ENCODE results near the gene MAST2.

The MAST2 gene

DNA sequence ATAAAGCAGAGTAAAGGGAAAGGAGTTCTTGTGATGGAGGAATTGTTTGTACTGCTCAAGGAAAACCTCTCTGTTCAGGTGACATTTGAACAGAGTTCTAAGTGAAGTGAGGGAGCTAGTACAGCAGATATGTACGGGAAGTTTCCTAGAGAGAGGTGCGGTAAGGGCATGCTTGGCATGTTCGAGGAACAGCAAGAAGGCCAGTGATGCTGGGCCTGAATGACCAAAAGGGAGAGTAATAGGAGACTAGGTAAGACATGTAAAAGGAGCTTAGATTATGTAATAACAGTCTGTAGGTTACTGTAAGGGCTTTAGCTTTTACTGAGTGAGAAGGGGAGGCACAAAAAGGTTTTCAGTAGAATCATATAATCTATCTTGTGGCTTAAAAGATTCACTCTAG, 265.1 kb downstream of the MAST2 start:
- ATAC-seq (replicated peaks; ENCODE audit: extremely low read depth, poor library complexity, severe bottlenecking) = no peak
- H3K27me3 Mint-ChIP-seq = no peaks in the 10 kb centered on the region
- peaks cover 9% of the 10 kb centered on the region for H3K4me1 Mint-ChIP-seq
- no peak overlapping the region for H3K27ac Mint-ChIP-seq (ENCODE audit: low read depth)
- H3K36me3 Mint-ChIP-seq (ENCODE audit: insufficient read depth) = peaks cover 2% of the 10 kb centered on the region
- no peak for DNase-seq (ENCODE audit: low spot score in 2 of 2)
- H3K4me3 Mint-ChIP-seq = no peak overlapping the region
- no peaks in the 10 kb centered on the region for H3K9me3 Mint-ChIP-seq

DNA sequence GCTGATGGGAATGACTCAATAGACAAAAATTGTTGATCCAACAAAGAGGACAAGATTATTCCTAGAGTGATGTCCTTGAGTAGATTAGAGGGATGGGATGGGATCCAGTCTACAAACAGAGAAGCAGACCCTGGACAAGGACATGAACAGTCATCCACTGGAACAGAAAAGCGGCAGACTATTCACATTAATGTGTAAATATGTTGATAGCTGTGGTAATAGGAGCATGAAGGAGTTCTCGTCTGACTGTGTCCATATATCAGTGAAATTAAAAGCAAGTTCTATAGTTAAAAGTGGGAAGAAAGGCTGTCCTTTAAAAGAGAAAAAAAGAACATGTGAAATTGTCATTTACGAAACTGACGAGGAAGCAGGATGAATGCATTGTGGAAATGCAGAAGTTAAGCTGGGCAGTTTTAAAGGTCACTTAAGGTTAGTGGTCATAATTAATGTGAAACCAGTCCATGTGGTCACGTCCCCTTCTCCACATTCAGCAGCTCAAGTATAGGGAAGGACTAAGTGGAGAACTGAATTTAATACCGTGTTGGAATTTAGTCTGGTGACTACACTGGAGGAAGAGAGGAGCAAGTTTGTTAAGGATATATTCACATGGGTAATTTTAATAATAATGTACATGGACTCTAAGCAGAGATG, 266.9 kb downstream of the MAST2 start:
- no peak for DNase-seq (ENCODE audit: low spot score in 2 of 2)
- Mint-ChIP-seq H3K27ac (ENCODE audit: low read depth) (no peak overlapping the region), H3K36me3 (ENCODE audit: insufficient read depth) (peaks cover 2% of the 10 kb centered on the region), H3K4me3 (no peak overlapping the region), H3K27me3 (no peaks in the 10 kb centered on the region), H3K4me1 (peaks cover 4% of the 10 kb centered on the region), H3K9me3 (no peaks in the 10 kb centered on the region)
- ATAC-seq (replicated peaks; ENCODE audit: extremely low read depth, poor library complexity, severe bottlenecking) = no peak

DNA sequence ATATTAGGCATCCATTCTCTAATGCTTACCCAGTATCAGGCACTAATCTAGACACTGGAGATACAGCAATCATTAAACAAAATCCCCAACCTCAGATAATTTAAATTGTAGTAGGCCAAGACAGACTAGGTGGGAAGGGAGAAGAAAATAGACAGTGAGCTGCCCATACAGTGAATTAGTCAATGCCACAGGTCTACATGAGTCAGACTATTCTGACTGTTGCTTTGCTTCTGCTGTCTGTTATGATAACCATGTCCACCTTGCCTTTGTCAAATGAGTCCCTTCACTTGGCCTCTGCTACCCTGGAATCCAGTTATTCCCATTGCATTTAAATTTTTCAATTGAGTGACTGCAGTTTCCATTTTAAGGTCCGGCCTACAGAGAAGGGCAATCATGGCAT, 269.6 kb downstream of the MAST2 start:
- Mint-ChIP-seq H3K27ac (ENCODE audit: low read depth) (no peak overlapping the region), H3K4me3 (no peak overlapping the region), H3K36me3 (ENCODE audit: insufficient read depth) (peaks cover 3% of the 10 kb centered on the region), H3K9me3 (no peaks in the 10 kb centered on the region), H3K27me3 (no peaks in the 10 kb centered on the region), H3K4me1 (no peaks in the 10 kb centered on the region)
- DNase-seq (ENCODE audit: low spot score in 2 of 2) = no peak
- ATAC-seq (replicated peaks; ENCODE audit: extremely low read depth, poor library complexity, severe bottlenecking) = no peak

DNA sequence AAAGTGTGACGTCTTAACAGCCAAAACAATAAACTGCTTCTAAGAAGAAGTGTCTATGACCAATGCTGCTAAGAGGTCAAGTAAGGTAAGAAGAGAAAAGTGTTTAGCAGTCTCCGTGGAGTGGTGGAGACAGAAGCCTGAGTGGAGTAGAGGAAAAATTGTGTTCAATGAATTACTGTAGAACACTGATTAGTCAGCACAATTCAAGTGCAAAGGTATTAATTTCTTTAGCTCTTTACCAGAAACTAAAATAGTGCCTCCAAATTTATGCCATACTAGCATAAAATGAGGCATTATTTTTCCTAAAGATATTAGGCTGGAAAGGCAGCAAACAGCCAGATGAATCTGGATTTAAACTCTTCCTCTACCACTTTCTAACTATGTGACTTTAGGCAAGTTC, 272.9 kb downstream of the MAST2 start:
- H3K4me3 Mint-ChIP-seq = no peak overlapping the region
- no peaks in the 10 kb centered on the region for H3K27me3 Mint-ChIP-seq
- no peaks in the 10 kb centered on the region for H3K4me1 Mint-ChIP-seq
- DNase-seq (ENCODE audit: low spot score in 2 of 2) (no peak), ATAC-seq (replicated peaks; ENCODE audit: extremely low read depth, poor library complexity, severe bottlenecking) (no peak)
- H3K27ac Mint-ChIP-seq (ENCODE audit: low read depth) = no peak overlapping the region
- H3K36me3 Mint-ChIP-seq (ENCODE audit: insufficient read depth) = peaks cover 3% of the 10 kb centered on the region
- H3K9me3 Mint-ChIP-seq = no peaks in the 10 kb centered on the region

DNA sequence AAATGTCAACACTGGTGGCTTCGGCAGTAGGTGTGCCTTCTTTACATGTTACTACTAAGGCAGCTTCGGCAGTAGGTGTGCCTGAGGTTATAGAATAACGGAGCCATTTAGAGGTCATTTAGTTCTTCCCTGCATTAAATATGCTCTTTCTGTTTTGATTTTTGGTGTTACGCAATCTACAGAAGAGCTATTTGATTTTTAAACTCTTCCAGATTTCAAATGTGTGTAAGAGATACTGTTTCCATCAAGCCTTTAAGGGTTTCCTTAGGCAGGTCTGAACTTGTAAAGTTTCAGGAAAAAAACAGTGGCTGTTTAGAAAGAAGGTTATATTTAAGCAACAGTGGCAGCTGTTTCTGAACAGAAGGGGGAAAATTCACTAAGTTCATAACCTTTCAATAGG, 274.2 kb downstream of the MAST2 start:
- Mint-ChIP-seq H3K4me3 (no peak overlapping the region), H3K9me3 (no peaks in the 10 kb centered on the region), H3K27ac (ENCODE audit: low read depth) (no peak overlapping the region), H3K27me3 (no peaks in the 10 kb centered on the region), H3K4me1 (no peaks in the 10 kb centered on the region), H3K36me3 (ENCODE audit: insufficient read depth) (peaks cover 1% of the 10 kb centered on the region)
- ATAC-seq (replicated peaks; ENCODE audit: extremely low read depth, poor library complexity, severe bottlenecking) (no peak), DNase-seq (ENCODE audit: low spot score in 2 of 2) (no peak)

DNA sequence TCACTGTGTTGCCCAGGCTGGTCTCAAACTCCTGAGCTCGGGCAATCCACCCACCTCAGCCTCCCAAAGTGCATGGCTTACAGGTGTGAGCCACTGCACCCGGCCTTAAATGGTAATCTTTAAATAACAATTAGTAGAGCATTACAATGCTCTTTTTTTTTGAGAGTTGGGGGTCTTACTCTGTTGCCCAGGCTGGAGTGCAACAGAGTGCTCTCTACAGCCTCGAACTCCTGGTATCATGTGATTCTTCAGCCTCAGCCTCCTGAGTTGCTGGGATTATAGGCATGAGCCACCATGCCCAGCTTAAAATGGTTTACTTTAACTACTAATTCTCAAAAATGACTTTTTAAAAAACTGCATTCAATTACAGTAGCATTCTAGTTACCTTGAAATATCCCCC, 276.8 kb downstream of the MAST2 start:
- no peaks in the 10 kb centered on the region for H3K9me3 Mint-ChIP-seq
- no peaks in the 10 kb centered on the region for H3K4me1 Mint-ChIP-seq
- no peak overlapping the region for H3K4me3 Mint-ChIP-seq
- H3K27me3 Mint-ChIP-seq = no peaks in the 10 kb centered on the region
- peaks cover 1% of the 10 kb centered on the region for H3K36me3 Mint-ChIP-seq (ENCODE audit: insufficient read depth)
- DNase-seq (ENCODE audit: low spot score in 2 of 2) (no peak), ATAC-seq (replicated peaks; ENCODE audit: extremely low read depth, poor library complexity, severe bottlenecking) (no peak)
- H3K27ac Mint-ChIP-seq (ENCODE audit: low read depth) = no peak overlapping the region

DNA sequence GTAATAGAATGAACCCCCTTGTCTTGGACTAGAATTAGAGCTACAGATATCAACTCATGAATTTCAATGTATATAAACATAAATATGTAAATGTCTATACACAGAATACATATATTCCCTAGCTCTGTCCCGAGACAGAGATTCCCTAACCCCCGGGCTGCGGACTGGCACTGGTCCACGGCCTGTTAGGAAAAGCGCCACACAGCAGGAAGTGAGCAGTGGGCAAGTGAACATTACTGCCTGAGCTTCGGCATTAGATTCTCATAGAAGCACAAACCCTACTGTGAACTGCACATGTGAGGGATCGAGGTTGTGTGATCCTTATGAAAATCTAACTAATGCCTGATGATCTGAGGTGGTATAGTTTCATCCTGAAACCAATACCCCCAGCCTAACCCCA, 277.8 kb downstream of the MAST2 start:
- no peak for ATAC-seq (replicated peaks; ENCODE audit: extremely low read depth, poor library complexity, severe bottlenecking)

DNA sequence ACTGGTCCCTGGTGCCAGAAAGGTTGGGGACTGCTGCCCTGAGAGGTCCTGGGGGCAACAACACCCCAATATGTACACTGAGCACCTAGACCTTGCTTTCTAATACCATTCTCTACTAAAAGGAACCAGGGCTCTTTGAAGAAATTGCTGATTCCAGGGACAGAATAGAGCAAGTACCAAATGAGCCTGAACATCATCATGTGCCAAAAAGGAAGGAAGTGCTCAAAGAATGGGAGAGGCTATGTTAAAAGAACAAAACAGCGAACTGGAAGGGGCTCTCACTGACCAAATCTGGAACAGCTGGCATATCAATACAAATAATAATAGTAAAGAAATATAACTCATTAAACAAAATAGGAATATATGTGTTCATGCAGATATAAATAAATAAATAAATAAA, 278.2 kb downstream of the MAST2 start:
- Mint-ChIP-seq H3K4me1 (no peaks in the 10 kb centered on the region), H3K36me3 (ENCODE audit: insufficient read depth) (peaks cover 1% of the 10 kb centered on the region), H3K27me3 (no peaks in the 10 kb centered on the region), H3K9me3 (no peaks in the 10 kb centered on the region), H3K4me3 (no peak overlapping the region), H3K27ac (ENCODE audit: low read depth) (no peak overlapping the region)
- DNase-seq (ENCODE audit: low spot score in 2 of 2) (no peak), ATAC-seq (replicated peaks; ENCODE audit: extremely low read depth, poor library complexity, severe bottlenecking) (no peak)

More for the DNA sequence above, 277.8 kb downstream of the MAST2 start:
- Mint-ChIP-seq H3K4me3 (no peak overlapping the region), H3K27ac (ENCODE audit: low read depth) (no peak overlapping the region), H3K9me3 (no peaks in the 10 kb centered on the region), H3K4me1 (no peaks in the 10 kb centered on the region), H3K27me3 (no peaks in the 10 kb centered on the region), H3K36me3 (ENCODE audit: insufficient read depth) (peaks cover 1% of the 10 kb centered on the region)
- DNase-seq (ENCODE audit: low spot score in 2 of 2) = no peak

DNA sequence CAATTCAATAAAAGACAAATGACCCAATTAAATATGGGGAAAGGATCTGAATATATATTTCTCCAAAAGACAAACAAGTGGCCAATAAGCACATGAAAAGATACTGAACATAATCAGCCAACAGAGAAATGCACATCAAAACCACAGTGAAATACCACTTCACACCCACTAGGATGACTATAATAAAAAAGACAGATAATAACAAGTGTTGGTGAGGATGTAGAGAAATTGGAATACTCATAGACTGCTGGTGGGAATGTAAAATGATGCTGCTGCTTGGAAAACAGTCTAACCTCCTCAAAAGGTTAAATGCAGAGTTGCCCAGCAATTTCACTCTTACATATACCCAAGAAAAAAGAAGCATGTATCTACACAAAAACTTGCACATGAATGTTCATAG, 280.2 kb downstream of the MAST2 start:
- DNase-seq (ENCODE audit: low spot score in 2 of 2) (no peak), ATAC-seq (replicated peaks; ENCODE audit: extremely low read depth, poor library complexity, severe bottlenecking) (no peak)
- no peaks in the 10 kb centered on the region for H3K4me1 Mint-ChIP-seq
- no peaks in the 10 kb centered on the region for H3K36me3 Mint-ChIP-seq (ENCODE audit: insufficient read depth)
- H3K27ac Mint-ChIP-seq (ENCODE audit: low read depth) = no peak overlapping the region
- H3K27me3 Mint-ChIP-seq = no peaks in the 10 kb centered on the region
- no peaks in the 10 kb centered on the region for H3K9me3 Mint-ChIP-seq
- H3K4me3 Mint-ChIP-seq = no peak overlapping the region

DNA sequence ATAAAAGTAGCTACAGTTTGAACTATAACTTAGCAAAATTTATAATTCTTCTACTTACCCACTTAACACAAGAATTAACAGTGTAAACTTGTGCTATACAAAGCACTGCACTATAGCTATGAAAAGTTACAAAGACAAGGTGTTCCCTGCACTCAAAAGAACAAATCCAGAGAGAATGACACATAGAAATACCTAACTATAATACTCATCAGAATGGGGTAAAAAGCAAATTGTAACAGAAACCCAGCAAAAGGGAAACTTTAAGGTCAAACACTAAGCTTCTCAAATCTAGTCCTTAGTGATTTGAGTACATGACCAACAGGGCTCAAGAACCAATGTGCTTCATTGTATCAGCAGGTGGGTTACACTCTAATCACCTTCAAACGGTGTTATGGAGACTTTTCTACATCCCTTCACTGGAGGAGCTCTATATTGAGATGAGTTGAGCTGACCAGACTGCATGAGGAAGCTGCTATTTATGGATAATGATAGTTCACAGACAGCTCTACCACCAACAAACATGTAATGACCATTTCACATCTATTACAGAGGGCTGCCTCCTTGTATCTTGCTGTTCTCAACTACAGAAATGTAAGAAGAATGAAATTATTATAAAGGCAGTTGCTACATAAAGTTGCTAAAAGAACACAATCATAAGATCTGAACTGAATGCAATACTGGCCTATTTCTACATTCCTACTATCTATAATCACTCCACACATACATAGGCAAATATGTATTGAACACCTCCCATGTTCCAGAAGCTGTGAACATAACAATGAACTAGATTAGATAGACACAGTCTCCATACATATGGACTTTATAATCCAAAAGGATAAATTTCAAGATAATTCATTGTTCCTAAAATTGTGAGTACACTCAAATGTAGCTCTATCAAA, 281.4 kb downstream of the MAST2 start:
- Mint-ChIP-seq H3K36me3 (ENCODE audit: insufficient read depth) (no peaks in the 10 kb centered on the region), H3K4me3 (no peak overlapping the region)

More for the DNA sequence above, 281.4 kb downstream of the MAST2 start:
- Mint-ChIP-seq H3K4me1 (no peaks in the 10 kb centered on the region), H3K9me3 (no peaks in the 10 kb centered on the region), H3K27me3 (no peaks in the 10 kb centered on the region), H3K27ac (ENCODE audit: low read depth) (no peak overlapping the region)
- ATAC-seq (replicated peaks; ENCODE audit: extremely low read depth, poor library complexity, severe bottlenecking) (no peak), DNase-seq (ENCODE audit: low spot score in 2 of 2) (no peak)

Measured in central memory CD8-positive, alpha-beta T cell (primary cell).